AG04449 (cell line): Measurements from ENCODE around the gene C9orf50.

Source experiments
- CTCF ChIA-PET: fragments of 350-600 bp; formaldehyde crosslinking; extraction: SDS; loops from one replicate; lab custom pipeline; 2021; ENCODE audit warnings: antibody characterized with exemption; lab: Yijun Ruan, JAX
- POLR2A ChIA-PET: fragments of 400-600, 350-600 bp; formaldehyde crosslinking; extraction: SDS; loops from one replicate; lab custom pipeline; 2020; ENCODE audit warnings: antibody characterized with exemption, inconsistent platforms; lab: Yijun Ruan, JAX
- DNase-seq: peaks from one replicate; pipeline ENCODE4 v3.0.0-alpha.2; 2010; ENCODE audit warnings: low read depth, low spot score
- H3K4me3 ChIP-seq: 2 replicates; pipeline ENCODE4 v1.5.1; 2011; ENCODE audit warnings: low read depth, mild to moderate bottlenecking, control low read depth, low read length
- CTCF ChIP-seq: IDR thresholded peaks from one replicate; pipeline ENCODE4 v1.5.1; 2011; ENCODE audit warnings: mild to moderate bottlenecking, moderate library complexity, low read length, control low read depth, inconsistent platforms; ENCODE audit not compliant: insufficient read depth; ENCODE audit errors: missing control alignments

Gene C9orf50

DNA sequence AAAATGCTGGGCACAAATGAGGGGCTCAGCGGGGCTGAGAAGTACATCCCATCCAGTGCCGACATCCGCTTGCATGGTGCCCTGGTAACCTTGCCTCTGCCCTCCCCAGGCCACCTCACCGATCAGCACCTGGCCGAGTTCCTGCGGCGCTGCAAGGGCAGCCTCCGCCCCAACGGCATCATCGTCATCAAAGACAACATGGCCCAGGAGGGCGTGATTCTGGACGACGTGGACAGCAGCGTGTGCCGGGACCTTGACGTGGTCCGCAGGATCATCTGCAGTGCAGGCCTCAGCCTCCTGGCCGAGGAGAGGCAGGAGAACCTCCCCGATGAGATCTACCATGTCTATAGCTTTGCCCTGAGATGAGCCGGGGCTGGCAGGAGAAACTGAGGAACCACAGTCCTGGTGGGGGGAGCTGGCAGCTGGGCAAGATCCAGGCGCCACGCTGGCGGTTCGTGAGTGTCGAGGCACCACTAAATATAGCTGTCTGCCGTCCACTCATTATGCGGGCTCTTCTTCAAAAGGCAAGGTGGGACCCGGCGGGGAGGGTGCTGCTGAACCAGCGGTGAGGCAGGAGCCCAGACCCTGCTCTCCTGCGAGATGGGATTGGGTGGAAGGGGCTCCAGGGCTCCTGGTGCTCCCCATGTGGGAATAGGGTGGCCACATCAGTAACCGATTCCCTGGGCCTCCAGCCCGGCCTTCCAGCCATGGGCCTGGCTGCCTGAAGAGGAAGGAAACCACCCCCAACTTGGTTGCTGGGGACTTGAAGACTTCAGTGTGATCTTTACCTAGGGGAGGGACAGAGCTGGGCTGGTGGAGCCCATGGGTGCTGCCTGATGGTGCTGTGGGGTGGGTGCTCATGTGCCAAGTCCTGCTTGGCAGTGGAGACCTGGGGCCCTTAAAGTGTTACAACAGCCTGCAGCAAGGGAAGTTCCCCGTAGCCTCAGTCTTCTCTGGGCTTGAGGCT, 14.5 kb upstream of the C9orf50 start:
- TF ChIP-seq CTCF: no peak
- ChIA-PET CTCF (interaction anchor here (0.6 to 14.5 kb wide), 4 partner anchors 7 to 505 kb away, joined by 3 to 267 read pairs (median 68); partner anchors contain the start of genes C9orf50 and NTMT1), POLR2A (interaction anchor here (1.1 kb wide), 1 partner anchor 115 kb away, joined by 3 read pairs; no protein-coding TSS in a partner anchor)
- DNase-seq: no peak
- no peak overlapping the region for H3K4me3 ChIP-seq

- no peak overlapping the region for H3K4me3 ChIP-seq
- CTCF ChIA-PET: interaction anchor here (1.7 to 15.5 kb wide), 5 partner anchors 6 to 501 kb away, joined by 4 to 735 read pairs (median 133); partner anchors contain the start of genes ASB6 and C9orf50
- POLR2A ChIA-PET: interaction anchor here (0.6 kb wide), 1 partner anchor 126 kb away, joined by 5 read pairs; no protein-coding TSS in a partner anchor
- no peak for DNase-seq
- TF ChIP-seq CTCF: no peak
These were observed 12.9 kb upstream of the C9orf50 start for GRCh38 chr9:129633848-129634247.

- ChIA-PET POLR2A (interaction anchor here (0.6 kb wide), 1 partner anchor 127 kb away, joined by 5 read pairs; no protein-coding TSS in a partner anchor), CTCF (interaction anchor here (1.8 to 15.5 kb wide), 4 partner anchors 7 to 501 kb away, joined by 5 to 735 read pairs (median 74); partner anchors contain the start of genes ASB6 and C9orf50)
- no peak for DNase-seq
- TF ChIP-seq CTCF: no peak
- H3K4me3 ChIP-seq: no peak overlapping the region
These were observed 12.3 kb upstream of the C9orf50 start for GRCh38 chr9:129633207-129633606.

- CTCF ChIA-PET: interaction anchor here (1.8 to 15.5 kb wide), 4 partner anchors 7 to 500 kb away, joined by 5 to 735 read pairs (median 74); partner anchors contain the start of genes ASB6 and C9orf50
- POLR2A ChIA-PET: no interaction called here
- no peak for TF ChIP-seq CTCF
- no peak overlapping the region for H3K4me3 ChIP-seq
- no peak for DNase-seq
These were observed 11.6 kb upstream of the C9orf50 start for GRCh38 chr9:129632460-129632859.

DNA sequence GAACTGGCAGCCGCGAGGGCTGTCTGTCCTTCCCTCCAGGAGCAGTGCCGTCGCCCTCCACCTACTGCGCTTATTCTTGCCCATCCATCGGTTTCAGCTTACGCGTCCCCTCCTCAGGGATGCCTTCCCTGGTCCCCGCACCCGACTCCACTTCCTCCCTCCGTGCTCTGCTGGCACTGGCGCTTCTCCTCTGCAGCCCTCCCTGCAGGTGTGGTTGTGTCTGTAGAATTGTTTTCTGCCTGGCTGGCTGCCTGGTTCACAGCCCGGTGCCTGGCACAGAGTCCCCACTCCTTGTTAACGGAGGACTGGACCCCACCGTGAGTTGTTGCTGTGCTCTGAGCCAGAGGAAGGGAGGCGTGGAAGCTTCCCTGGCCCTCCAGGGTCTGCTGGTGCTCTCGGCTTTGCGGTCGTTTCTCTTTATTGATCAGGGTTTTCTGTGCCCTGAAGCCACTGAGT, 10.8 kb upstream of the C9orf50 start:
- DNase-seq: no peak
- no peak overlapping the region for H3K4me3 ChIP-seq
- no peak for TF ChIP-seq CTCF
- CTCF ChIA-PET: interaction anchor here (0.9 to 15.5 kb wide), 6 partner anchors 8 to 499 kb away, joined by 3 to 735 read pairs (median 10); partner anchors contain the start of genes ASB6 and C9orf50
- POLR2A ChIA-PET: interaction anchor here (1.8 kb wide), 1 partner anchor 8 kb away, joined by 6 read pairs; no protein-coding TSS in a partner anchor
